8988T (cell line): ENCODE measurements around the gene DNALI1.

Experiments used
- DNase-seq: peaks from one replicate; pipeline ENCODE4 v3.0.0; 2011

DNALI1 gene

GRCh38 chr1:37605061-37605650, 48.4 kb downstream of the DNALI1 start:
- DNase-seq: no peak

GRCh38 chr1:37605806-37606474, 49.2 kb downstream of the DNALI1 start:
- no peak for DNase-seq

GRCh38 chr1:37606481-37607263, 49.9 kb downstream of the DNALI1 start:
- DNase-seq: no peak

- DNase-seq: no peak
Measured at GRCh38 chr1:37609002-37609401, 52.3 kb downstream of the DNALI1 start.

- no peak for DNase-seq
Measured at GRCh38 chr1:37609994-37610393, 53.3 kb downstream of the DNALI1 start.

GRCh38 chr1:37612186-37612585, 55.4 kb downstream of the DNALI1 start:
- no peak for DNase-seq

GRCh38 chr1:37614105-37614504, 57.4 kb downstream of the DNALI1 start:
- no peak for DNase-seq

GRCh38 chr1:37616330-37616729, 59.6 kb downstream of the DNALI1 start:
- no peak for DNase-seq
